ENCODE results near the gene KAT2B.
"Not testable (repeated sequence)": the region's sequence is repeated elsewhere in the genome, so short reads cannot be mapped to it uniquely, and the experiment has no call there.

Gene KAT2B

GRCh38 chr3:20039765-20040547, at the start of gene KAT2B:
TSS of gene KAT2B (plus strand) at chr3:20040446. CDS start at chr3:20040478, 32 bp downstream.
- peak; percentile 74 for DNase-seq (ENCODE audit: low read depth)

DNA sequence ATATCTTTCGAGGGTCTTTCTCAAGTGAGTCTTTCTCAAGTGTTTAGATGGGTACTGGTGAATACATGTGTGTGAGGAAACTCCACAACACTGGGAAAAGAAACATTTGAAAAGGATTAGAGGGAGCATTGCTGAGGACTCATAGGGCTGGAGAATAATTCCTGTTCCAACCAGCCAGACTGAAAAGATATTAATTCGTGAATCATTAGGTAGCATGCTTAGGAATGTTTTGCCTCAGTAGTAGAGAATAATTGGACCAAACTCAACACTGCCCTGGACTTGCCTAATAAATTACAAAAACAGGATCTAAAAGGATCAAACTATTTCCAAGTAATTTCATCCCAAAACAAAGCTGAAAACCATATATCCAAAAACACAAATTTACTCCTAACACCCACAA, 45.5 kb upstream of the KAT2B start:
- no peak for DNase-seq (ENCODE audit: low read depth)

GRCh38 chr3:19997502-19997901, 42.7 kb upstream of the KAT2B start:
- no peak for DNase-seq (ENCODE audit: low read depth)

- DNase-seq (ENCODE audit: low read depth), result no peak
Measured at GRCh38 chr3:20001932-20002331, 38.3 kb upstream of the KAT2B start.

- DNase-seq (ENCODE audit: low read depth), result no peak
Measured at GRCh38 chr3:20007960-20008359, 32.3 kb upstream of the KAT2B start.

- DNase-seq (ENCODE audit: low read depth), result no peak
Measured at GRCh38 chr3:20008646-20009045, 31.6 kb upstream of the KAT2B start.

DNA sequence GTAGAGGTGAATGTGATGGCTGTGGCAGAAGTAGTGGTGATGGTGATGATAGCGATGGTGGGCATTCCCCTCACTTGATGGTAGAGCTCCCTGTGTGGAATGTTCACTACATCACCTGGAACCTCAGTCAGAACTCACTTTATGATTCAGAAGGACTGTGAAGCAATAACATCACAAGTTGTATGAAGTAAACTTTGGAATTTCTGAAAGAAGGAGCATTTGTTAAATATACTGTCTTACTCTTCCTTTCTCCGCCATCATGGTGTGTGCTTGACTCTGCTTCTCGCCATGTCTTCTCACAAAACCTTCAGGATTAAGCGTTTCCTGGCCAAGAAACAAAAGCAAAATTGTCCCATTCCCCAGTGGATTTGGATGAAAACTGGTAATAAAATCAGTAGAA, 28.1 kb upstream of the KAT2B start, which contains the start of gene PP2D1:
TSS of gene PP2D1 (minus strand) at position 101 of the 400 bp plus-strand sequence. CDS start 192 bp downstream, outside the sequence.
- no peak for DNase-seq (ENCODE audit: low read depth)

GRCh38 chr3:20013396-20013795, 26.9 kb upstream of the KAT2B start:
- DNase-seq (ENCODE audit: low read depth), result no peak

DNA sequence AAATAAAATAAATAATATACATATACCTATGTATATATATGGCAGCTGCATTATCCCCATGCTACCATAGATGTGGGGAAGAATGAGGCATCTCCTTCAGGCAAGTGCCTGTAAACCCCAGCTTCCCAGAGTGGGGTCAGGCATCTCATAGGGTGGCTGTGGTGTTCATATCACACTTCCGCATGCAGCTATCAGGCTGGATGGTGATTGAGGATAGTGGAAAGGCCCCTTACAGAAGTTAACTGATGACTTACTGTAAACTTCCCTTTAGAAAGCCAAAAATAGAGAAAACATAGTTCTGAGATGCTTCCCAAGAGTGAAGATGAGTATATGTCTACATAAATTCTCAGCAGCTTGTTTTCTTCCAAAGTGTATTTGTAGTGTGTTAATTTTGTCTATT, 24.7 kb upstream of the KAT2B start:
- no peak for DNase-seq (ENCODE audit: low read depth)

- not testable (repeated sequence) for DNase-seq (ENCODE audit: low read depth)
Measured at GRCh38 chr3:20016076-20016475, 24.2 kb upstream of the KAT2B start.

- DNase-seq (ENCODE audit: low read depth), result no peak
Measured at GRCh38 chr3:20022954-20023622, 17.2 kb upstream of the KAT2B start.

DNA sequence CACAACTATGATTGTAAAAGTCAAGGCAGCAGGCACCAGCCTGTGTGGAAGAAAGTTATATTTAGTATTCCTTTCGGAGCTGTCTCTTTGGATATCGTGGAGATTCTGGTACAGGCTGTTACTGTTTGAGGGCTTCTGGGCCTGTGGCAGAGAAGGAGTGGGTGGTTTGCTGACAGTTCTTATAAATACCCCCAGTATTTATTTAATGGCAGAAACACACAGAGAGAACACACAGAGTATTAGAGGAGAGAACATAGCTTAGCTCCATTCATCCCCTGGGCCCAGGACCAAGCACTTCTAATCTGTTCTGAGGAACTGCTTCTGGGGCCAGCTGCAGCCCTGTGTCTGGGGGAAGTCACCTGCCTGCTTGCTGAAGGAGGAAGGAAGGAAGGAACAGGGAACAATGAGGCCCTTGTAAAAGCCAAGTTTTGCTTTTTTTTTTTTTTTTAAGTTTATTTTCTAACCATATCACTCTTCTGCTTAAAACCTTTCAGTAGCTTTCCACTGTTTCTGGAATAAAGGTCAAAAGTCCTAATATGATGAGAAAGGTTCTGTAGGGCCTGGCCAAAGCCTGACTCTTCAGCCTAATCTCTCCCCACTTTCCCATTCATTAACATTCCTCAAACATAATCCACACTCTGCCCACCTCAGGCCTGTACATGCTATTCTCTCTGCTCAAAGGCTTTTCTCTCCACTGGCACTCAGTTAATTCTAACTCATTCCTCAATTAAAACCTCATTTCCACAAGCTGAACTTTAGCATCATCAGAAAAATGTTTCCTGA, 16.4 kb upstream of the KAT2B start:
- no peak for DNase-seq (ENCODE audit: low read depth)

DNA sequence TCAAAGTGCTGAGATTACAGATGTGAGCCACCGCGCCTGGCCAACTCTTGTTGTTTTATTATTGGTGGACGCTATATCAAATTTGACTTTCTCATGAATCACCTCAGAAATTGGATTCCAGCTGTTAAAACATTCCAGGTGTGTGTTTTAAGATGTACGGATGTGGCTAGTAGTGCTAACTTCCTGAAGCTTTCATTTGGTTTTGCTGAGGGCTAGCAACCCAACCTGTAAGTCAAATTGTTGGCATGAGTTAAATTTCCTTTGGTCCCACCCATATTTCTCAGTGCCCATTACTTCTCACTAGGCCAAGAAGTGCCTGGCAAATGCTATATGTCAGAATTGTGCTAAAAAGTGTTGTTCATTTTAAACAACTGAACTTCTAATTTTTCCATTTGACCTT, 13.1 kb upstream of the KAT2B start:
- DNase-seq (ENCODE audit: low read depth), result no peak

DNA sequence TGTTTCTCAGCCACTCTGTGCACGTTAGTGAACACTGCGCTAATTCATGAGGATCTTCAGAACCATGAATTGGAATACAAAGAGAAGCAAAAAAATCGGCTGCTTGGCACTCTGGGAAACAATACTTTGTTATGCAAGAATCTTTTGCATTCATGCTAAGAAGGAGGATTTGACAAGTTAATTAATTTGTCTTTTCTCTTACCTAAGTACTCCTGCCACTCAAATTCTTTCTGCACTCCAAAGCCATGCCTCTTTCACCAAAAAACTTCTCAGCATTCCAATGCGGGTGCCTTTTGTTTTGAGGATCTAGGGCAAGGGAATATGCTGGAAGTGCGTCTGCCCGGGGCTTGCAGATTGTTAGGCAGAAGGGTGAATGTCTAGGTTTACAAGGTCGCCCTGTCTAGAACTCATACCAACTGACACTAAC, 11.3 kb upstream of the KAT2B start:
- DNase-seq (ENCODE audit: low read depth), result no peak

DNA sequence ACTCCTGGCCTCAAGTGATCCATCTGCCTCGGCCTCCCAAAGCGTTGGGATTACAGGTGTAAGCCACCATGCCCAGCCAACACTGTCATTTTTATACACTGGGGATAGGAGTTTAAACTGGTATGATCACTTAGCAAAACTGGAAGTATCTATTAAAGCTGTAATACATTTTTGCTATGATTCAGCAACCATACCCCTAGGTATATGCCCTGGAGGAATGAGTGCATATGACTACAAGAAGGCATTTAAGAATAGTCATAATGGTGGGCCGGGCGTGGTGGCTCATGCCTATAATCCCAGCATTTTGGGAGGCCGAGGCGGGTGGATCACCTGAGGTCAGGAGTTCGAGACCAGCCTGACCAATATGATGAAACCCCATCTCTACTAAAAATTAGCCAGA, 8.3 kb upstream of the KAT2B start:
- not testable (repeated sequence) for DNase-seq (ENCODE audit: low read depth)

DNA sequence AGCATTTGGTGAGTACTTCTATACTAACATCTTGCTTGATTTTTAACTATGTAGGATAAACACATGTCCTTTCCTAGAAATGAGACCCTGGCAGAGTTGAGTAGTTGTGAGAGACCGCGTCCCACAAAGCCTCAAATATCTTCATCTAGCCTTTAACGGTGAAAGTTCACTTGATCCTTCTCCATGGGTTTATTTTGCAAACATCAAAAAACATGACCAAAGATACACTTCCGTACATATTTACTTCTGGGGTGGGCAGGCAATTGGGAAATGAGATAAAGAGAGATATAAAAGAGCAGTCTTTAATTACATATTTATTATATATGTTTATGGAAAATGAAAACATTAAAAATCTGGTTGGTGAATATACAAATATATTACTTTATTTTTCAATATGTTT, 5.2 kb upstream of the KAT2B start:
- DNase-seq (ENCODE audit: low read depth), result no peak

DNA sequence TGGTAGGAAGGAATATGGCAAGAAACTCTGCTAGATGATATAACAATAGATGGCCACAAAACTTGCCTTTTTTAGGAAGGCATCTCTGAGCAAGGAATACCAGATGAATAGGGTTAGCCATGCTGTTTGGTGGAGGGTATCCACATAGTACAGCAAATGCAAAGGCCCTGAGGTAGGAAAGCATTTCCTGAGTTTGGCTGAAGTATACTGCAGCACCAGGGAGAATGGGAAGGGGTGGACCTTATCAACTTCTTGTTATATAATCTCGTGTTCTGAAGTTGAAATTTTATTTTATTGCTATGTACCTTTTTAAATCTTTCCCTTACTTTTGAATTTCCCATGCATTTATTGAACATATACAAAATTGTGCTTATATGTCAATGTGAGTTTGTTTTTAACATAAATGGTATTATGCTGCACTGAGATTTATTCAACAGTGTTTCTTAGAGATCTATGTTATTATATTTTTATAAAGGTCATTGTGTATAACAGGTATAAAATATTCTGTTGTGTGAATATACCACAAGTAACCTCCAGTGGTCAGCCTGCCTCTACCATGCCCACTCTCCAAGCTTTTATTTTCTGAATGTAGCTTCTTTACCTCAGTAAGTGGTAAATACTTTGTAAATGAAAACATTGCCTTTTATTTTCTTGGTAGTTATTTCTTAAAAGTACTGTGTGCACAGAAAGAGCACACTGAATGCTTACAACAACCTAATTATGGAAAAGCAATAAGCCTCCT, 2.8 kb upstream of the KAT2B start:
- DNase-seq (ENCODE audit: low read depth), result no peak

DNA sequence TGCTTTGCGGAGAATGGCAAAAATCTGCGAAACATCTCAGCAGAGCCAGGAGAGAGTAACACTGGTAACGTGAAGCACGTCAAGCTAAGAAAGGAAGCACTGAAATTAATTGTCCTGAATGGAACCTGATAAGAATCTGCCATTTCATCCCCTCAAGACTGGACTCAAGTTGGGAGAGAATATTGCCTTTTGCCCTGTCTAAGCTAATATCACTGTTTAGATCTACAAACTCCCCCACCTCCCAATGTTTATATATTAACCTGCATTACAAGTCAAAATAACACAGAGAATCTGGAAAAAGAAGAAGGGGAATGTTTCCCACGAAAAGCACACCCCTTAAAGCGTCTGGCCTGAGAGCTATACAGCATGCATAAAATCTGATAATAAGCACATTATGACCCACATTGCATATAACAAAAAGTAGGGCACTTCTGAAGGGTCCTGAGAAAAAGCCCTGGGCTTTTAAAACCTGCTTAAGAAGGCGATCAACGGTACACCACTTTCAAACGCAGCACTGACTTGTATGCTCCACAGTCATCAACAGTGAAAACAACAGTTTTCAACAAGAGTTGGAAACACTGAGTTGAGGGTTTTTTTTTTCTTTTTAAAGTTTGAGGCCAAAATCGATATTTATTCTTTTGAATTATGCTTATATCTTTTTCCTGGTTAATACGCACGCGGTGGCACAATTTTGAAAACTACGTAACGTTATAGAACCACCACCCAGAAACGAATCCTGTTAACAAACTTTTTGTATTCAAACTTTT, 1.4 kb upstream of the KAT2B start:
- DNase-seq (ENCODE audit: low read depth), result no peak

- no peak for DNase-seq (ENCODE audit: low read depth)
Measured at GRCh38 chr3:20039466-20039764, 831 bp upstream of the KAT2B start.

- peak; percentile 51 for DNase-seq (ENCODE audit: low read depth)
Measured at GRCh38 chr3:20040548-20041196, 426 bp downstream of the KAT2B start.

Measured in activated T-helper 1 cell treated with Interleukin-2 at 50 U/mL for 16 hours (primary cell).